ENCODE data around the gene DIAPH3. TPM values are rescaled to one million over a fixed set of nuclear protein-coding genes. Genes with fewer than 3 reads are reported as not detected.
"Not testable (repeated sequence)": the region's sequence is repeated elsewhere in the genome, so short reads cannot be mapped to it uniquely, and the experiment has no call there.

DIAPH3 gene
- total RNA-seq, 2 donors from 2014 or later = 7.1 to 8.0 TPM

DNA sequence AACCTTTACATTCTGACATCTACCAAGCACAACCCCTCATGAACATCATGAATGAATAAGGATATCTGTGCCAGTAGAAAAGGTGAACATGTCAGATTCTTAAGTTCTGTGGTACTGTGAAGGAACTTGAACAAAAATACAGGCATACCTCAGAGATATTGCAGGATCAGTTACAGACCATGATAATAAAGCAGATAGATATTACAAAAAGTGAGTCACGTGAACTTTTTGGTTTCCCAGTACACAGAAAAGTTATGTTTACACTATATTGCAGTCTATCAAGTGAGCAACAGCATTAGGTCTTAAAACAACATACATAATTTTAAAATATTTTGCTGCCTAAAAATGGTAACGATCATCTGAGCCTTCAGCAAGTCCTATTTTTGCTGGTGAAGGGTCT is 101.2 kb downstream of the DIAPH3 start:
- H3K27ac ChIP-seq = no peak overlapping the region
- no peaks in the 10 kb centered on the region for H3K9me3 ChIP-seq
- no peaks in the 10 kb centered on the region for H3K4me1 ChIP-seq (ENCODE audit: control insufficient read depth in 1 of 2, low read depth in 2 of 2)
- ATAC-seq (ENCODE audit: insufficient number of reproducible peaks, low FRiP score, low read depth) (no peak), DNase-seq (ENCODE audit: low spot score) (no peak)
- H3K36me3 ChIP-seq = no peaks in the 10 kb centered on the region
- H3K27me3 ChIP-seq (replicated peaks; ENCODE audit: insufficient read depth) = no peaks in the 10 kb centered on the region
- no peak overlapping the region for H3K4me3 ChIP-seq
- TF ChIP-seq, protein P1, sequence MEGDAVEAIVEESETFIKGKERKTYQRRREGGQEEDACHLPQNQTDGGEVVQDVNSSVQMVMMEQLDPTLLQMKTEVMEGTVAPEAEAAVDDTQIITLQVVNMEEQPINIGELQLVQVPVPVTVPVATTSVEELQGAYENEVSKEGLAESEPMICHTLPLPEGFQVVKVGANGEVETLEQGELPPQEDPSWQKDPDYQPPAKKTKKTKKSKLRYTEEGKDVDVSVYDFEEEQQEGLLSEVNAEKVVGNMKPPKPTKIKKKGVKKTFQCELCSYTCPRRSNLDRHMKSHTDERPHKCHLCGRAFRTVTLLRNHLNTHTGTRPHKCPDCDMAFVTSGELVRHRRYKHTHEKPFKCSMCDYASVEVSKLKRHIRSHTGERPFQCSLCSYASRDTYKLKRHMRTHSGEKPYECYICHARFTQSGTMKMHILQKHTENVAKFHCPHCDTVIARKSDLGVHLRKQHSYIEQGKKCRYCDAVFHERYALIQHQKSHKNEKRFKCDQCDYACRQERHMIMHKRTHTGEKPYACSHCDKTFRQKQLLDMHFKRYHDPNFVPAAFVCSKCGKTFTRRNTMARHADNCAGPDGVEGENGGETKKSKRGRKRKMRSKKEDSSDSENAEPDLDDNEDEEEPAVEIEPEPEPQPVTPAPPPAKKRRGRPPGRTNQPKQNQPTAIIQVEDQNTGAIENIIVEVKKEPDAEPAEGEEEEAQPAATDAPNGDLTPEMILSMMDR (IDR thresholded peaks at IDR 0.05) = no peak

DNA sequence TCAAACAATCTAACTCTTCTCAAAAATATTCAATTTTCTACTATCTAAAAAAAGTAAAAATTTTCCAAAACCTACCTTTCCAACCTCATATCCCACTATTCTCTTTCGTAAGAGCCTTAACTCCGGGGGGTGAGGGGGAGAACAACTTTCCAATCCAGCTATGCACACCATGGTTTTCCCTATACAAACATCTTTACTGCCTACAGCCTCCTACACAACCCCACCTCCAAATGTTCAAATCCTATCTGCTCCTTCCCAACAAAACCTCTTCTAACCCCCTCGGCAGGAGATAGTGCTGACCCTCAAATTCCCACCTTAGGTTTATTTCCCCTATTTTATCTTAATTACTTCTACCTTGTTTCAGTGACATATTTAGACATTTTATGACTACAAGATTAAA is 102.0 kb downstream of the DIAPH3 start:
- no peak for DNase-seq (ENCODE audit: low spot score)
- Histone ChIP-seq H3K4me1 (ENCODE audit: control insufficient read depth in 1 of 2, low read depth in 2 of 2) (no peaks in the 10 kb centered on the region), H3K36me3 (no peaks in the 10 kb centered on the region), H3K4me3 (no peak overlapping the region), H3K9me3 (no peaks in the 10 kb centered on the region), H3K27ac (no peak overlapping the region), H3K27me3 (replicated peaks; ENCODE audit: insufficient read depth) (no peaks in the 10 kb centered on the region)
- no peak for ATAC-seq (ENCODE audit: insufficient number of reproducible peaks, low FRiP score, low read depth)
- TF ChIP-seq, protein P1 (IDR thresholded peaks at IDR 0.05) = no peak

DNA sequence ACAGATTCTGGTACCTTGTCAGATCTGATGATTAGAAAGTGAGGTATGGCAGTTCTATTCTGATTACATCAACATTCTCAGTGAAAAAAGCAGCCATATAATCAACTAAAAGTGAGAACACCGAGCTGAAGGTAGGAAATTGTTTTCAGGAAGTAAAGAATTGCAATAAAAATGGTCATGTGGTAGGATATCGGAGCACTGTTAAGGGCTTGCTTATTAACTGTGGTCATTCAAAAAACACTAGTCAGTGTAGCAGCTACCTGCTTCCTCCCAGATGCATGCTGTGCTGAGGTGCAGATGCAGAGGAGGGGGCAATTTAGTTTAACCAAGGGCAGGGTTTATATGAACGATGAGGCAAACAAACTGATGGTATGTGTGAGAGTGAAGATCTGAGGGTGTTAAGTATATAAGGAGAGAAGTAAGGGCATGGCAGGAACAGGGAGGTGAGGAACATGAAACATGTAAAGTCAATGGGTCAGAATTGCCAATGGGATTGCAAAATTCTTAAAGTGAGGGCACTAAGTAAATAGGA is 111.9 kb downstream of the DIAPH3 start:
- no peak overlapping the region for H3K4me3 ChIP-seq
- no peak overlapping the region for H3K27ac ChIP-seq
- H3K9me3 ChIP-seq = no peaks in the 10 kb centered on the region
- H3K4me1 ChIP-seq (ENCODE audit: control insufficient read depth in 1 of 2, low read depth in 2 of 2) = no peaks in the 10 kb centered on the region
- DNase-seq (ENCODE audit: low spot score) (no peak), ATAC-seq (ENCODE audit: insufficient number of reproducible peaks, low FRiP score, low read depth) (no peak)
- no peaks in the 10 kb centered on the region for H3K36me3 ChIP-seq
- no peaks in the 10 kb centered on the region for H3K27me3 ChIP-seq (replicated peaks; ENCODE audit: insufficient read depth)
- TF ChIP-seq, protein P1 (IDR thresholded peaks at IDR 0.05) = no peak

DNA sequence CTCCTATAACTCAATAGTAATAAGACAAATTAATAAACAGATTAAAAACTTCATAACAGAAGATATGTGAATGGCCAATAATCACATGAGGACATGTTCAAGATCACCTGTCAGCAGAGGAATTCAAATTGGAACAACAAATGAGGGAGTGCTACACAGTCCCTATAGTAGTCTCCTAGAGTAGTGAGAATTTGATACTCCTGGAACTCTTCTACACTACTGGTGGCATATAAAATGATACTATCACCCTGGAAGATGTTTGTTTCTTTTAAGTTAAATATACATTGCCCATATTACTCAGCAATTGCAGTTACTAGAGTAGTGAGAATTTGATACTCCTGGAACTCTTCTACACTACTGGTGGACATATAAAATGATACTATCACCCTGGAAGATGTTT is 115.4 kb downstream of the DIAPH3 start:
- H3K4me1 ChIP-seq (ENCODE audit: control insufficient read depth in 1 of 2, low read depth in 2 of 2); H3K27ac ChIP-seq; ATAC-seq (ENCODE audit: insufficient number of reproducible peaks, low FRiP score, low read depth); H3K27me3 ChIP-seq (replicated peaks; ENCODE audit: insufficient read depth); H3K9me3 ChIP-seq; DNase-seq (ENCODE audit: low spot score); H3K4me3 ChIP-seq; H3K36me3 ChIP-seq: not testable (repeated sequence)

DNA sequence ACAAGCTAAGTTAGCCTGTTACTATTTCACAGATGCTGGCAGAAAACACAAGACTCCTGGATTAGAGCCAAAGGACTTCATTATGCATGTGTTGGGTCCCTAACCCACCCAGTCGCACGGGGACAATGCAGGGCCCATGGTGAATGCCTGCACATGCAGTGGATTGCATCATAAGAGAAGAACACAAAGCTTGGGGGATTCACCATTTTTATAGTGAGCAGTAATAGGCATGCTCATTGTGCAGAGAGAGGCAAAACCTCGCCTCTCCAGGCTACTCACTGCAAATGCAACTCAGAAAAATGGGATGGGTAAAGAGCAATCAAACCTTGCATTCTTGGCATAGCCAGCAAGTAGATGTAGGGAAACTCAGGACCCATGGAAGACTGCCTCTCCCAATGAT is 115.8 kb downstream of the DIAPH3 start:
- H3K4me1 ChIP-seq (ENCODE audit: control insufficient read depth in 1 of 2, low read depth in 2 of 2) = no peaks in the 10 kb centered on the region
- no peak overlapping the region for H3K4me3 ChIP-seq
- no peaks in the 10 kb centered on the region for H3K9me3 ChIP-seq
- TF ChIP-seq, protein P1 (IDR thresholded peaks at IDR 0.05) = no peak
- DNase-seq (ENCODE audit: low spot score) = no peak
- no peak overlapping the region for H3K27ac ChIP-seq
- H3K36me3 ChIP-seq = no peaks in the 10 kb centered on the region
- no peak for ATAC-seq (ENCODE audit: insufficient number of reproducible peaks, low FRiP score, low read depth)
- H3K27me3 ChIP-seq (replicated peaks; ENCODE audit: insufficient read depth) = no peaks in the 10 kb centered on the region

DNA sequence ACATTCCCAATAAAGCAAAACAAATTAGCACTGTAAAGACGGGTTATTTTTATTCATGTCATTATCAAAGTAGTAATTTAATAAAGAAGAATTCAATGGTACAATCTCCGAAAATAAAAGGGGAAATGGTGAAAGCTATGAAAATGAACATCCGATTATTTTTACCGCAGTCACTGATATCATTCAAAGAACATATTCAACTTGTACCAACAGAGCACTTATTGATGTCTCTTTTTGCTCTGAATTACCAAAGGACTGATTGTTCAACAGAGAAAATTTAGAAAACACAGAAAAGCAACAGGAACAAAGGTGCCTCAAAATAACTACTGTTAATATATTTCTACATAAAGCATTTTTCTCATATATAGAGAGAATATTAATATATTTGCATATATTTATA is 119.4 kb downstream of the DIAPH3 start:
- Histone ChIP-seq H3K27ac (no peak overlapping the region), H3K27me3 (replicated peaks; ENCODE audit: insufficient read depth) (no peaks in the 10 kb centered on the region), H3K4me1 (ENCODE audit: control insufficient read depth in 1 of 2, low read depth in 2 of 2) (no peaks in the 10 kb centered on the region), H3K36me3 (no peaks in the 10 kb centered on the region), H3K9me3 (no peaks in the 10 kb centered on the region), H3K4me3 (no peak overlapping the region)
- ATAC-seq (ENCODE audit: insufficient number of reproducible peaks, low FRiP score, low read depth) (no peak), DNase-seq (ENCODE audit: low spot score) (no peak)
- TF ChIP-seq, protein P1 (IDR thresholded peaks at IDR 0.05) = no peak

Measured in thoracic aorta (tissue), 2 donors.